Measurements from ENCODE around the gene ADAMTS2.

Gene ADAMTS2

DNA sequence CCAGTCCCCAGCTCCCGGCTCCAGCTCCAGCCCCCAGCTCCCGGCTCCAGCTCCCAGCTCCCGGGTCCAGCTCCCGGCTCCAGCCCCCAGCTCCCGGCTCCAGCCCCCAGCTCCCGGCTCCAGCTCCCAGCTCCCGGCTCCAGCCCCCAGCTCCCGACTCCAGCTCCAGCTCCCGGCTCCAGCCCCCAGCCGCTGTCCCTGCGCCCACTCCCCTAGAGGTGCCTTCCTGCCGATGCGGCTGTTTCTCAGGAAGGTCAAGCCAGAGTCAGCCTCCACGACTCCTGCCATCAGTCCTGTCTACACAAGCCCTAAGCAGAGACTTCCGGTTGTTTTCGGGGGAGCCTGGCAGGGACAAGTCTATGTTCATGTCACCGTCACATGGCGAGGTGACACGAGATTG is 210.3 kb downstream of the ADAMTS2 start:
- no peak overlapping the region for H3K18ac ChIP-seq (ENCODE audit: low read length)
- no peak overlapping the region for H3K9ac ChIP-seq (ENCODE audit: low read depth, low read length, poor library complexity)
- no peak overlapping the region for H2BK12ac ChIP-seq (ENCODE audit: low read length)

DNA sequence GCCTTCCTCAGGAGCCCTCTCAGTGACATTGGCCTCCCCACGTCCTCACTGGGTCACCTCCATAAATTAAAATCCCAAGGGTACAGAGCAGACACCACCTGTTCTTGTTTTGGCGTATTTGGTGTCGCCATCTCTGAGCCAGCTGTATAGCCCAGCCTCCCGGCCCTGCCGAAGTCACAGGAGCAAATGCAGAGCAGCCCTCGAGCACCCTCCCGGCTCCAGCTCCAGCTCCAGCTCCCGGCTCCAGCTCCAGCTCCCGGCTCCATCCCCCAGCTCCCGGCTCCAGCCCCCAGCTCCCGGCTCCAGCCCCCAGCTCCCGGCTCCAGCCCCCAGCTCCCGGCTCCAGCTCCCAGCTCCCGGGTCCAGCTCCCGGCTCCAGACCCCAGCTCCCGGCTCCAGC is 210.8 kb downstream of the ADAMTS2 start:
- no CpG with 5 or more reads among the region's 16 CpGs for WGBS, 2 donors (ENCODE audit: extremely low coverage in 2 of 2, insufficient read length in 2 of 2, insufficient replicate concordance in 1 of 2)
- no peak overlapping the region for H3K27ac ChIP-seq (replicated peaks; ENCODE audit: low read length)

More for the DNA sequence above, 210.3 kb downstream of the ADAMTS2 start:
- Histone ChIP-seq H3K4ac (ENCODE audit: low read length) (no peak overlapping the region), H4K91ac (ENCODE audit: low read depth, low read length, poor library complexity) (no peak overlapping the region), H3K14ac (ENCODE audit: low read length) (no peak overlapping the region), H2AK5ac (ENCODE audit: low read depth, low read length) (no peak overlapping the region), H2BK120ac (ENCODE audit: low read depth, low read length) (no peak overlapping the region), H3K27ac (replicated peaks; ENCODE audit: low read length) (no peak overlapping the region), H3K79me1 (ENCODE audit: low read depth, low read length) (no peaks in the 10 kb centered on the region), H2BK5ac (ENCODE audit: low read length) (no peak overlapping the region), H2AFZ (ENCODE audit: low read length) (no peak overlapping the region), H2BK15ac (ENCODE audit: low read length) (no peak overlapping the region), H3K9me3 (replicated peaks in 1 of 2; ENCODE audit: control insufficient read depth in 2 of 2, insufficient read depth in 1 of 2, low read depth in 1 of 2, low read length in 2 of 2) (peaks cover 0 to 2% of the 10 kb centered on the region in 2 donors), H3K4me3 (ENCODE audit: low read length in 2 of 2) (no peak overlapping the region), H3K36me3 (replicated peaks in 1 of 2; ENCODE audit: control insufficient read depth in 2 of 2, insufficient read depth in 2 of 2, low read length in 2 of 2) (no peaks in the 10 kb centered on the region), H3K23ac (ENCODE audit: low read depth, low read length, poor library complexity) (no peak overlapping the region), H3K4me1 (ENCODE audit: control insufficient read depth in 2 of 2, insufficient read depth in 1 of 2, low read depth in 1 of 2, low read length in 2 of 2) (peaks cover 0 to 3% of the 10 kb centered on the region in 2 donors), H3K27me3 (ENCODE audit: control insufficient read depth in 3 of 3, insufficient read depth in 3 of 3, low read depth in 1 of 3, low read length in 3 of 3) (no peaks in the 10 kb centered on the region), H4K8ac (ENCODE audit: low read depth, low read length) (no peak overlapping the region), H3K4me2 (ENCODE audit: insufficient read depth, low read length, poor library complexity, severe bottlenecking) (no peak overlapping the region)
- DNase-seq (ENCODE audit: low spot score) = no peak
- no CpG with 5 or more reads among the region's 19 CpGs for WGBS, 2 donors (ENCODE audit: extremely low coverage in 2 of 2, insufficient read length in 2 of 2, insufficient replicate concordance in 1 of 2)

DNA sequence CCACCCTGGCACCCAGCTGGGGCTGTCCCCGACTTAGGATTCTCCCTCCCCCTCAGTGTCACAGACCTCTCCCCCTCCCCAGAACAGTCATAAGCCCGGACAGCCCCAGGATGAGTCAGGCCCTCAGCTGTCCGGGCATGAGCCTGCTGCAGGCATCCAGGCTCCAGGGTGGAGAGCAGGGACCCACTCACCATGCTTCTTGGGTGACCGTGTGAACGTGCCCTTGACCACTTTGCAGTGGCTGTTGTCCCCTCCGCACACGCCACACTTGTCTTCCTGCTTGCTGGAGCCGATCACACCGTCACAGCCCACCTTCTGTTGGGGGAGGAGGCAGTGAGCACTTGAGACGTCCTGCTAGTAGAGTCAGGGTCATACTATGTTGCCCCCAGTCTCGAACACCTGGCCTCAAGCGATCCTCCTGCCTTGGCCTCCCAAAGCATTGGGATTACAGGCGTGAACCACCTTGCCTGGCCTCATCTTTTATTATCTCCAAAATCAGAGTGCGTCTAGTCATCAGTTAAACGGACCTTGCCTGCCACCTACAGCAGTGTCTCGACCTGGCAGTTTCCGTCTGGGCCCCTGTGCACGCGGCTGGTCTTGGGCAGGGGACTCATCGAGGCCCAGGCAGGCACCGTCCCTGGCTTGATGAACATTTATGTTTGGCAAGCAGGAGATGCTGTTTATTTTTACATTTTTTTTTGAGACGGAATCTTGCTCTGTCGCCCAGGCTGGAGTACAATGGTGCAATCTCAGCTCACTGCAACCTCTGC is 212.5 kb downstream of the ADAMTS2 start:
- no peak overlapping the region for H3K27ac ChIP-seq (replicated peaks; ENCODE audit: low read length)
- H3K79me1 ChIP-seq (ENCODE audit: low read depth, low read length) = no peaks in the 10 kb centered on the region

More for the DNA sequence above, 210.8 kb downstream of the ADAMTS2 start:
- H4K8ac ChIP-seq (ENCODE audit: low read depth, low read length) = no peak overlapping the region
- H2BK12ac ChIP-seq (ENCODE audit: low read length) = no peak overlapping the region
- H2BK15ac ChIP-seq (ENCODE audit: low read length) = no peak overlapping the region
- no peak overlapping the region for H3K4me3 ChIP-seq (ENCODE audit: low read length in 2 of 2)
- no peak overlapping the region for H3K4me2 ChIP-seq (ENCODE audit: insufficient read depth, low read length, poor library complexity, severe bottlenecking)
- no peak overlapping the region for H3K4ac ChIP-seq (ENCODE audit: low read length)
- no peak overlapping the region for H3K18ac ChIP-seq (ENCODE audit: low read length)
- no peak overlapping the region for H3K23ac ChIP-seq (ENCODE audit: low read depth, low read length, poor library complexity)
- H2AK5ac ChIP-seq (ENCODE audit: low read depth, low read length) = no peak overlapping the region
- H2AFZ ChIP-seq (ENCODE audit: low read length) = no peak overlapping the region
- H3K36me3 ChIP-seq (replicated peaks in 1 of 2; ENCODE audit: control insufficient read depth in 2 of 2, insufficient read depth in 2 of 2, low read length in 2 of 2) = no peaks in the 10 kb centered on the region
- H4K91ac ChIP-seq (ENCODE audit: low read depth, low read length, poor library complexity) = no peak overlapping the region
- H2BK5ac ChIP-seq (ENCODE audit: low read length) = no peak overlapping the region
- peaks cover 0 to 3% of the 10 kb centered on the region in 2 donors for H3K4me1 ChIP-seq (ENCODE audit: control insufficient read depth in 2 of 2, insufficient read depth in 1 of 2, low read depth in 1 of 2, low read length in 2 of 2)
- DNase-seq (ENCODE audit: low spot score) = no peak
- no peaks in the 10 kb centered on the region for H3K79me1 ChIP-seq (ENCODE audit: low read depth, low read length)
- no peaks in the 10 kb centered on the region for H3K27me3 ChIP-seq (ENCODE audit: control insufficient read depth in 3 of 3, insufficient read depth in 3 of 3, low read depth in 1 of 3, low read length in 3 of 3)
- no peak overlapping the region for H3K14ac ChIP-seq (ENCODE audit: low read length)
- H3K9ac ChIP-seq (ENCODE audit: low read depth, low read length, poor library complexity) = no peak overlapping the region
- H3K9me3 ChIP-seq (replicated peaks in 1 of 2; ENCODE audit: control insufficient read depth in 2 of 2, insufficient read depth in 1 of 2, low read depth in 1 of 2, low read length in 2 of 2) = peaks cover 0 to 2% of the 10 kb centered on the region in 2 donors
- no peak overlapping the region for H2BK120ac ChIP-seq (ENCODE audit: low read depth, low read length)

DNA sequence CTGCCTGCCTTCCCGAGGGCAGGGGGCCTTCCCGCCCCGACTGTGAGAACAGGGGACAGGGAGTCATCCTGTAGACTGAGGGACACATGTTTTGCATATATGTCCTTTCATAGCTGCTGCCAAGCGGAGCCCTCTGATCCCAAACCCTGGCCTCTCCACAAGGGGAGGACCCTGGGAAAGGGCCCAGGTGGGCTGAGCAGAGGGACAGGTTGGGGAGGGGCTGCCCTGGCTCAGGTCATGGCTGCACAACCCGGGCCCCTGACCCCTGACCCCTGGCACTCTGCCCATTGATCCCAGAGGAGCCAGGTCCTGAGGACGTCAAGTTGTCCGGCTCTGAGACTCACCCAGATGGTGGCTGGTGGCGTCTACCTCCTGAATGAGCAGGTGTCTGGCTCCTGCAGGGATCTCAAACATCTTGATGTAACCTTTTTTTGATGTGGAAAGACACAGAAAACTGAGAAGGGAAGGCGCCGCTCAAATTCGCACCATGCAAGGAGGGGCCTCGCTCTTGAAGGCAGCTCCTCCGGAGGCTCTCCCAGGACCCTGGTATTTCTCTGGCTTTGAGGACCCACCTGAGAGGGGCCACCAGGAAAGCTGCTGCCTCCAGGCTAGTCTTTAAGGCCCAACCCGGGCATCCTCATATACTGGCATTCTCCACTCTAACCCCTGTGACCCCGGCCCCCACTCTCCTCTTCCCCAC is 213.2 kb downstream of the ADAMTS2 start:
- no peak overlapping the region for H2BK12ac ChIP-seq (ENCODE audit: low read length)
- no peaks in the 10 kb centered on the region for H3K79me1 ChIP-seq (ENCODE audit: low read depth, low read length)
- WGBS, 2 donors (ENCODE audit: extremely low coverage in 2 of 2, insufficient read length in 2 of 2, insufficient replicate concordance in 1 of 2) = no CpG with 5 or more reads among the region's 15 CpGs
- no peak overlapping the region for H4K91ac ChIP-seq (ENCODE audit: low read depth, low read length, poor library complexity)
- H3K4ac ChIP-seq (ENCODE audit: low read length) = no peak overlapping the region
- no peak overlapping the region for H2BK15ac ChIP-seq (ENCODE audit: low read length)
- H3K4me3 ChIP-seq (ENCODE audit: low read length in 2 of 2) = no peak overlapping the region
- H3K9ac ChIP-seq (ENCODE audit: low read depth, low read length, poor library complexity) = no peak overlapping the region
- H2BK5ac ChIP-seq (ENCODE audit: low read length) = no peak overlapping the region
- H2BK120ac ChIP-seq (ENCODE audit: low read depth, low read length) = no peak overlapping the region
- H2AFZ ChIP-seq (ENCODE audit: low read length) = no peak overlapping the region
- peaks cover 0 to 7% of the 10 kb centered on the region in 2 donors for H3K9me3 ChIP-seq (replicated peaks in 1 of 2; ENCODE audit: control insufficient read depth in 2 of 2, insufficient read depth in 1 of 2, low read depth in 1 of 2, low read length in 2 of 2)
- H3K27ac ChIP-seq (replicated peaks; ENCODE audit: low read length) = no peak overlapping the region
- no peak overlapping the region for H2AK5ac ChIP-seq (ENCODE audit: low read depth, low read length)
- no peak overlapping the region for H3K23ac ChIP-seq (ENCODE audit: low read depth, low read length, poor library complexity)
- H3K4me2 ChIP-seq (ENCODE audit: insufficient read depth, low read length, poor library complexity, severe bottlenecking) = no peak overlapping the region
- H3K14ac ChIP-seq (ENCODE audit: low read length) = no peak overlapping the region
- peaks cover 0 to under 1% of the 10 kb centered on the region in 2 donors for H3K4me1 ChIP-seq (ENCODE audit: control insufficient read depth in 2 of 2, insufficient read depth in 1 of 2, low read depth in 1 of 2, low read length in 2 of 2)
- no peaks in the 10 kb centered on the region for H3K36me3 ChIP-seq (replicated peaks in 1 of 2; ENCODE audit: control insufficient read depth in 2 of 2, insufficient read depth in 2 of 2, low read length in 2 of 2)
- H3K27me3 ChIP-seq (ENCODE audit: control insufficient read depth in 3 of 3, insufficient read depth in 3 of 3, low read depth in 1 of 3, low read length in 3 of 3) = no peaks in the 10 kb centered on the region
- DNase-seq (ENCODE audit: low spot score) = no peak
- H3K18ac ChIP-seq (ENCODE audit: low read length) = peak overlapping the region; percentile 48
- no peak overlapping the region for H4K8ac ChIP-seq (ENCODE audit: low read depth, low read length)

More for the DNA sequence above, 212.5 kb downstream of the ADAMTS2 start:
- Histone ChIP-seq H2BK12ac (ENCODE audit: low read length) (no peak overlapping the region), H2BK120ac (ENCODE audit: low read depth, low read length) (no peak overlapping the region), H2BK15ac (ENCODE audit: low read length) (no peak overlapping the region), H3K36me3 (replicated peaks in 1 of 2; ENCODE audit: control insufficient read depth in 2 of 2, insufficient read depth in 2 of 2, low read length in 2 of 2) (no peaks in the 10 kb centered on the region), H2BK5ac (ENCODE audit: low read length) (no peak overlapping the region), H3K4ac (ENCODE audit: low read length) (no peak overlapping the region), H2AK5ac (ENCODE audit: low read depth, low read length) (no peak overlapping the region), H3K18ac (ENCODE audit: low read length) (no peak overlapping the region), H4K8ac (ENCODE audit: low read depth, low read length) (no peak overlapping the region), H2AFZ (ENCODE audit: low read length) (no peak overlapping the region), H3K14ac (ENCODE audit: low read length) (no peak overlapping the region), H3K4me3 (ENCODE audit: low read length in 2 of 2) (no peak overlapping the region), H3K4me1 (ENCODE audit: control insufficient read depth in 2 of 2, insufficient read depth in 1 of 2, low read depth in 1 of 2, low read length in 2 of 2) (peaks cover 0 to 3% of the 10 kb centered on the region in 2 donors), H3K9ac (ENCODE audit: low read depth, low read length, poor library complexity) (no peak overlapping the region), H3K9me3 (replicated peaks in 1 of 2; ENCODE audit: control insufficient read depth in 2 of 2, insufficient read depth in 1 of 2, low read depth in 1 of 2, low read length in 2 of 2) (peaks cover 0 to 7% of the 10 kb centered on the region in 2 donors), H4K91ac (ENCODE audit: low read depth, low read length, poor library complexity) (no peak overlapping the region), H3K27me3 (ENCODE audit: control insufficient read depth in 3 of 3, insufficient read depth in 3 of 3, low read depth in 1 of 3, low read length in 3 of 3) (no peaks in the 10 kb centered on the region), H3K4me2 (ENCODE audit: insufficient read depth, low read length, poor library complexity, severe bottlenecking) (peak overlapping the region; percentile 3), H3K23ac (ENCODE audit: low read depth, low read length, poor library complexity) (no peak overlapping the region)
- no peak for DNase-seq (ENCODE audit: low spot score)
- no CpG with 5 or more reads among the region's 23 CpGs for WGBS, 2 donors (ENCODE audit: extremely low coverage in 2 of 2, insufficient read length in 2 of 2, insufficient replicate concordance in 1 of 2)
